HPDE6-E6E7 (cell line): ENCODE measurements around the gene GRIP1.
A peak's percentile ranks its signal among the peaks of the same experiment; 100 is the strongest.
"Not testable (repeated sequence)": the region's sequence is repeated elsewhere in the genome, so short reads cannot be mapped to it uniquely, and the experiment has no call there.

Experiments
- DNase-seq: peaks from one replicate; pipeline ENCODE4 v3.0.0; 2011; ENCODE audit warnings: missing footprints; ENCODE audit errors: extremely low spot score

The GRIP1 gene

GRCh38 chr12:66537876-66538275 is 141.0 kb downstream of the GRIP1 start:
- DNase-seq: no peak

DNA sequence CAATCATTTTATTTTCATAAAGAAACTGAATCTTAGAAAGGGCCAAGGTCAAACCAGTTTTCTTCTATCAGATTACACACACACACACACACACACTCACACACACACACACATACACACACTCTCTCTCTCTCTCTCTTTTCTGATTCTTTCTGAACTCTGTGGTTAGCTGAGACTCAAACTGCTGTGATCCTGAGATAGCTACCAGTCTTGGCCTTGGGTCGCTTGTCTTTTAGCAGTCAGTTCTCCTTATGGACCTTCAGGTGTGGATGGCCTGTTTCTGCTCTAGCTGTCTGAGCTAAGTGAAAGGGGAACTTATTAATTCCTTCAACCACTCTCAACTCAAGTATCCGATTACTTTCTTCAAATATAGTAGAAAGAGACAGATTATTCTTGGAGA is 145.1 kb downstream of the GRIP1 start:
- no peak for DNase-seq

DNA sequence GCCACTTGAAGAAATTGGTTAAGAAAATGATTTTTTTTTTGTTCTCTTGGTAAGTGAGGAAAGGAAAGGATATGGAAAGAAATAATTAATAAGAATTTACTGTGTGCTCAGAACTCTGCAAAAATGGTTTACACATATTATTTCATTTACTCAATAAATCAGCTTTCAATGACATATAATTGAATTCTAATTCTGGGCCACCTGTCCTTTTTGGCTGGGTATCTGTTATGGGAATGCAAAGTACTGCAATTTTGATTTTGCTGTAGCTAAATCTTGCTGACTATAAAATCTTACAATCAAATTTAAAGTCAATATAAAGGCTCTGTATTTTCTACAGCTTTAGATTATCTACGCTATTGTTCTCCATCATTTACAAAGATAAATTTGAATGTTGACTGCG is 147.1 kb downstream of the GRIP1 start:
- DNase-seq: no peak

DNA sequence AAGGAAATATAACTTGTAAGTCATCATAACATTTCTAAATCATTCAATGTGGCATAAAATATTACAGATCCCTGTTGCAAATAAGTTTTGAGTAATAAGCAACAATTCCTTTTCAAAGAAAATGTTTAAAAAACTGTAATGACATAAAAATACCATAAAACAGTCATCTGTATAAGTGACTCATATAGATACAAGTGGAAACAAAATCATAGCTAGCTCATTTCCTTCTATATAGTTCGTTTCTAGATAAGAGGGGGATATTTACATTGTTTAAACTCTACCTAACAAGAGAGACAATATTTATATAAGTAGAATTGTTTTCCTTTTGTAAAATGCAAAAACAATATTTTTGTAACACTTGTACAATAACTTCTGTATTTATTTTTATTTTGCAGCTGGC is 148.9 kb downstream of the GRIP1 start:
- no peak for DNase-seq

GRCh38 chr12:66516561-66516960 is 162.3 kb downstream of the GRIP1 start:
- no peak for DNase-seq

- DNase-seq: no peak
Observed at GRCh38 chr12:66516133-66516532, 162.7 kb downstream of the GRIP1 start.

GRCh38 chr12:66514581-66514980 is 164.3 kb downstream of the GRIP1 start:
- DNase-seq: peak; percentile 23

DNA sequence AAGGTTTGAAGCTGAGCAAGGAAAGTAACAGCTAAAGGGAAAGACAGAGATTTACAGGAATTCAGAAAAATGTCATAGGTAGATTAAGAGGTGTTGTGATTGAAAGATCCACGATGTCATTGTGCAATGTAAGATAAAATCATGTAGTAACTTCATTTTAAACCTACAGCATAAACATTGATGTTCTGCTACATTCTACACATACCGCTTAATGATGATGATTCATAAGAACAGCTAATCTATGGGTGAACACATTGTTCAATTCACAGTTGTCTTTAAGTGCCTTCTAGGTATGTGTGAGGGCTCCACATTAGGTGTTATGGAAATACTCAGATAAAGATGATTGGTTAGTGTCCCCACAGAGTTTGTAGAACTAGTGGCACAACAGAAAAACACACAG is 170.9 kb downstream of the GRIP1 start:
- no peak for DNase-seq

GRCh38 chr12:66503746-66504145 is 175.1 kb downstream of the GRIP1 start:
- DNase-seq: no peak

DNA sequence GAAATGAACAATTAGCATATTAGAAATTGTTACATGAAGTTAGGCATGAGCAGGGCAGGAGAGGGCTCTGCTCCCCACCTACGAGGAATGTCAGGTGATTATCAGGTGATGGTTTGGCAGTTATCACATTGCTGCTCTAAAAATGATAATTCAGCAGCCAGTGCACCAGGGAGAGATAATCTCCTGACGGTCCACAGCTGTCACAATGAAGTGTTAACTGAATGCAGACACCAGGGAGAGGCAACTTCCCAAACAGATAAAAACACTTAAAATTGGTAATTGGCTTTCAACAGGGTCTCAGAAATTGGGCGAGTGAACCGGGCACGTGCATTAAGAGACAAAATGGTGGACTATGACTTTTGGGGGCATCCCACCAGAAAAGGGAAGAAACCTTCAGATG is 176.0 kb downstream of the GRIP1 start:
- no peak for DNase-seq

DNA sequence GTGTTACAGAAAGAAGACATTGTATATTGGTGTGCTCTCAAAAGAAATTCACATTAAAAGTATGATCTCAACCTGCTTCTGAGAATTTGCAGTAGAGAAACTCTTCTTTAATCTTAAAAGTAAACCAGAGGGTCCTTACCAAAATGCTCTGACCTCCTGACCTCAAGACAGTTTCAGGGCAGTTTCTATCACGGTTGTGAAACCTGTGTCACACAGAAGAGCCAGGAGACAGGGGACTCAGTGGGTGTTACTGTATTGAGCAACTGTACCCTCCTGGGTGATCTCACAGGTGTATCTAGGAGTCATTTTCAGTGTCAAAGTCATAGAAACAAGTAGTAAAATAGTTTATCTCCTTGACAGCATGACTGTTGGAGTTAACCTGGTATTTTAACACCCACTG is 178.0 kb downstream of the GRIP1 start:
- no peak for DNase-seq

- DNase-seq: no peak
Observed at GRCh38 chr12:66500091-66500490, 178.8 kb downstream of the GRIP1 start.

- no peak for DNase-seq
Observed at GRCh38 chr12:66499000-66499399, 179.9 kb downstream of the GRIP1 start.

DNA sequence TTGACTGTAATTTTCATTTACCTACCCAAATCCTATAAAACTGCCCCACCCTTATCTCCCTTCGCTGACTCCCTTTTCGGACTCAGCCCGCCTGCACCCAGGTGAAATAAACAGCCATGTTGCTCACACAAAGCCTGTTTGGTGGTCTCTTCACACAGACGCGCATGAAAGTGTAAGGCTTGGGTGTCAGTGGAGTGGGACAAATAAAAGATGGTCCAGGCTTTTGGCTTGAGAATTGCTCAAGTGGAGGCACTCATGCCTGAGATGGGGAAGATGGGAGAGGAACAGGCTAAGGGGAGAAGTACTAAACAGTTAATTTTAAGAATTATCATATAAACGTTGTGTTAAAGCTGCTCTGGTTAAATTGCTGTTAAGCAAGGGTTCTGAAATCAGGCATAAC is 180.8 kb downstream of the GRIP1 start:
- DNase-seq: not testable (repeated sequence)

GRCh38 chr12:66497008-66497897 is 181.6 kb downstream of the GRIP1 start:
- DNase-seq: no peak

DNA sequence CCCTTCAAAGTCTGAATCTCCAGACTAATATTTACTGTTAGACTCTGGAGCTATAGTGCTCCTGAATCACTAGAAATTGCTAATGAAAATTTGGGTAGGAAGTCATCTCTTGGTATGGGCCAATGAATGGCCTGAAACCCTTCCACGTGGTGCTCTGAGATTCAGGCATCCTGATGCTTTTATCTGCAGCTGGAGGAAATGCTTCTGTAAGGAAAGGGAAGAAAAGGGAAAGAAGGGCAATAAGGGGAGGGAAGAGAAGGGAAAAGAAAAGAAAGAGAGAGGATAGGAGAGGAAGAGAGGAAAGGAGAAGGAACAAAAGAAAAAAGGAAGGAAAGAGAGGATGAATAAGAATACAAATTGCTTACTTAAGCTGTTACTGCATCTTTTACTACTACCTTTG is 182.3 kb downstream of the GRIP1 start:
- no peak for DNase-seq

- no peak for DNase-seq
Observed at GRCh38 chr12:66495709-66496108, 183.2 kb downstream of the GRIP1 start.

GRCh38 chr12:66493819-66494218 is 185.1 kb downstream of the GRIP1 start:
- no peak for DNase-seq

GRCh38 chr12:66491853-66492252 is 187.0 kb downstream of the GRIP1 start:
- no peak for DNase-seq

- no peak for DNase-seq
Observed at GRCh38 chr12:66482351-66483203, 196.3 kb downstream of the GRIP1 start.

- DNase-seq: no peak
Observed at GRCh38 chr12:66467932-66468331, 210.9 kb downstream of the GRIP1 start.

- DNase-seq: no peak
Observed at GRCh38 chr12:66461331-66461730, 217.5 kb downstream of the GRIP1 start.

DNA sequence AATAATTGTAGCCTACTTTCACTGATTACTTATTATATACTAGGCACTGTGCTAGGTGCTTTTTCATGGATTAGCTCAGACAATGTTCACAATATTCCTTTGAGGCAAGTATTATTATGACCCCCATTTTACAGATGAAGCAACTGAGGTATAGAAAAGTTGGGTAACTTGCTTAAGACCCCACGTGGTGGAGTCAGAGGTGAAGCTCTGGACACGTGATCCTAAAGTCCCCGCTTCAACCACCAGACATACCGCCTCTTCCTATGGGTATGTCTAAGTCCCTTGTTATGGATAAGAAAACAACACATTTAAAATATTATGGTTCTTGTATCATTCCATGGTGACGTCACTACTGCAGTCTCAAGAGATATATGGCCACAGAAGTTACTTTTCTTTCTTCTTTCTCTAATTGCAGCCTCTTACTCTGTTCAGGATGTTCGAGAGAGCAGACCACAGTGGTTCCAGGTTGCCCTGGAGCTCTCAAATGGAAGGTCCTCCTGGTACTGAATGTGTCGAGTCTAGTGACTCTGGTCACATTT is 218.9 kb downstream of the GRIP1 start:
- no peak for DNase-seq
